ENCODE results near the gene PPP1CB.

The PPP1CB gene

GRCh38 chr2:28754321-28754720, 2.7 kb downstream of the PPP1CB start:
- Histone ChIP-seq H3K4me3 (peak overlapping the region; percentile 85 to 99), H3K27ac (peak overlapping the region; percentile 99 to 100), H3K9me3 (no peaks in the 10 kb centered on the region), H3K36me3 (peaks cover 0 to 9% (median 6%) of the 10 kb centered on the region in 3 donors), H3K4me1 (peaks cover 0 to 69% (median 39%) of the 10 kb centered on the region in 4 donors), H3K27me3 (no peaks in the 10 kb centered on the region)
- TF ChIP-seq, protein P1, sequence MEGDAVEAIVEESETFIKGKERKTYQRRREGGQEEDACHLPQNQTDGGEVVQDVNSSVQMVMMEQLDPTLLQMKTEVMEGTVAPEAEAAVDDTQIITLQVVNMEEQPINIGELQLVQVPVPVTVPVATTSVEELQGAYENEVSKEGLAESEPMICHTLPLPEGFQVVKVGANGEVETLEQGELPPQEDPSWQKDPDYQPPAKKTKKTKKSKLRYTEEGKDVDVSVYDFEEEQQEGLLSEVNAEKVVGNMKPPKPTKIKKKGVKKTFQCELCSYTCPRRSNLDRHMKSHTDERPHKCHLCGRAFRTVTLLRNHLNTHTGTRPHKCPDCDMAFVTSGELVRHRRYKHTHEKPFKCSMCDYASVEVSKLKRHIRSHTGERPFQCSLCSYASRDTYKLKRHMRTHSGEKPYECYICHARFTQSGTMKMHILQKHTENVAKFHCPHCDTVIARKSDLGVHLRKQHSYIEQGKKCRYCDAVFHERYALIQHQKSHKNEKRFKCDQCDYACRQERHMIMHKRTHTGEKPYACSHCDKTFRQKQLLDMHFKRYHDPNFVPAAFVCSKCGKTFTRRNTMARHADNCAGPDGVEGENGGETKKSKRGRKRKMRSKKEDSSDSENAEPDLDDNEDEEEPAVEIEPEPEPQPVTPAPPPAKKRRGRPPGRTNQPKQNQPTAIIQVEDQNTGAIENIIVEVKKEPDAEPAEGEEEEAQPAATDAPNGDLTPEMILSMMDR (IDR thresholded peaks at IDR 0.05) = no peak
- intact Hi-C loops (cut with DNase I; ENCODE audit: low total_unique reads) = loop anchor here (5.0 kb wide), 1 partner anchor 127 kb away; no protein-coding TSS in a partner anchor
- DNase-seq = no peak

GRCh38 chr2:28755421-28755820, 3.8 kb downstream of the PPP1CB start:
- peaks cover 0 to 69% (median 32%) of the 10 kb centered on the region in 4 donors for H3K4me1 ChIP-seq
- intact Hi-C loops (cut with DNase I; ENCODE audit: low total_unique reads) = no loop called here
- no peak for DNase-seq
- peak overlapping the region; percentile 85 to 99 for H3K4me3 ChIP-seq
- H3K27ac ChIP-seq = peak overlapping the region; percentile 99 to 100
- H3K9me3 ChIP-seq = no peaks in the 10 kb centered on the region
- TF ChIP-seq, protein P1 (IDR thresholded peaks at IDR 0.05) = no peak
- no peaks in the 10 kb centered on the region for H3K27me3 ChIP-seq
- H3K36me3 ChIP-seq = peaks cover 9 to 17% (median 14%) of the 10 kb centered on the region in 3 donors

- Histone ChIP-seq H3K9me3 (no peaks in the 10 kb centered on the region), H3K27me3 (no peaks in the 10 kb centered on the region), H3K4me3 (peak overlapping the region; percentile 85 to 99), H3K27ac (peak overlapping the region in 1 of 2 donors; percentile 99), H3K36me3 (peaks cover 18 to 28% (median 19%) of the 10 kb centered on the region in 3 donors), H3K4me1 (peaks cover 0 to 93% (median 50%) of the 10 kb centered on the region in 4 donors)
- intact Hi-C loops (cut with DNase I; ENCODE audit: low total_unique reads) = no loop called here
- DNase-seq = no peak
- TF ChIP-seq, protein P1 (IDR thresholded peaks at IDR 0.05) = no peak
These were observed 6.8 kb downstream of the PPP1CB start for GRCh38 chr2:28758459-28758858.

DNA sequence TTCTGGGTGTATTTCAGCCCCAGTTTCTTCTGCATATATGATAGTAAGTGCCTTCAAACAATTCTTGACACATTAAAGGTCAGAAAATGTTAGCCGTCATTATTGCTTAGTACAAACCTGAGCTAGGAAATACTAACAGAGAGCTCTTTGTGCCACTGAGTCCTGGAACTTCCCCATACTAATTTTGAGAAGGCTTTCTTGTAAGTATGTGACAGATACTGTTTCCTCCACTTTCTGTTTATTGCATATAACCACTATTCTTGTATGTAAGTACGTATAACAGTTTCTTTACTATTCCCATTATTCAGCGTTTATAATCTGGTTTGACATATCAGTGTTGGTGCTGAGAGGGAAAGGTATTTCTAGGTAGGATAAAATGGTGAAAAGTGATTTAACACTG, 9.8 kb downstream of the PPP1CB start:
- Histone ChIP-seq H3K36me3 (peaks cover 18 to 28% (median 22%) of the 10 kb centered on the region in 3 donors), H3K9me3 (no peaks in the 10 kb centered on the region), H3K27me3 (no peaks in the 10 kb centered on the region), H3K4me3 (no peak overlapping the region), H3K27ac (peak overlapping the region in 1 of 2 donors; percentile 43), H3K4me1 (peaks cover 0 to 100% (median 69%) of the 10 kb centered on the region in 4 donors)
- TF ChIP-seq, protein P1 (IDR thresholded peaks at IDR 0.05) = no peak
- DNase-seq = no peak
- intact Hi-C loops (cut with DNase I; ENCODE audit: low total_unique reads) = no loop called here

DNA sequence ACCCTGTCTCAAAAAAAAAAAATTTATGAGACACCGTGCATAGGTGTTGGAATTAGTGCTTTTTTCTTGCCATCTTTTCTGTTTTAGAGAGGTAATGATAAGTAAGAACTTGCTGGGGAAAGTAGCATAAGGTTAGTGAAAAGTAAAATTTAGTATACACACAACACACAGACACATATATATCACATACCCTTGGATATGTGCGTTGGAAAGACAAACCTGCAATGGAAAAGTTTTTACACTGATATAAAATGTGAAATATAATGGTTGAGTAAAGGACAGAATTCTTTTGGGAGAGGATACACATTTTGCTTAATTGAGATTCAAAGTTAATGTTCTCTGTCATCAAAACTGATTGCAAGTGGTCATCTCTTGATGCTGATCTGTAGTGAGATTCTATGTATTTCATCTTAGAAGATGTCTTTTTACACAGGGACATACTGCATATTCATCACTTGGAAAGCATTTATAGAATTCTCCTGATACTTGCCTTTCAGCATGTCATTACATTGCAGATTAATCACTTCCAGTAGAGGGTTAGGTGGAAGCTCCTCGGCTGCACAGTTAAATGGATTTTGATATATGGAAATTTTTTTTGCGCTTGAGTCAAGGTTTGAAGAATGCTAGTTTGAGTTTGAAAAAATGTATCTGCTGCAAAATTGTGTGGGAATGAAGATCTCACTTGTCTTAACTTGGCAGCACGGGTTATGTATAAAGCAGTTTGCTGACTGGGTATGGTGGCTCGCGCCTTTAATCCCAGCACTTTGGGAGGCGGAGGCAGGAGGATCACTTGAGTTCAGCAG, 13.5 kb downstream of the PPP1CB start:
- no peak overlapping the region for H3K4me3 ChIP-seq
- no peak for DNase-seq
- TF ChIP-seq, protein P1 (IDR thresholded peaks at IDR 0.05) = no peak
- H3K9me3 ChIP-seq = no peaks in the 10 kb centered on the region
- H3K27me3 ChIP-seq = no peaks in the 10 kb centered on the region
- no peak overlapping the region for H3K27ac ChIP-seq
- peaks cover 0 to 100% (median 67%) of the 10 kb centered on the region in 4 donors for H3K4me1 ChIP-seq
- intact Hi-C loops (cut with DNase I; ENCODE audit: low total_unique reads) = no loop called here
- H3K36me3 ChIP-seq = peaks cover 13 to 18% (median 16%) of the 10 kb centered on the region in 3 donors
